ENCODE data around the gene TBATA.

The TBATA gene

GRCh38 chr10:70742537-70743429, 42.4 kb downstream of the TBATA start:
- Histone ChIP-seq H3K27ac (ENCODE audit: poor library complexity, severe bottlenecking) (no peak overlapping the region), H3K27me3 (ENCODE audit: insufficient read depth, poor library complexity, severe bottlenecking) (no peaks in the 10 kb centered on the region), H3K9me3 (ENCODE audit: severe bottlenecking) (no peaks in the 10 kb centered on the region), H3K4me3 (ENCODE audit: severe bottlenecking) (no peak overlapping the region), H3K36me3 (ENCODE audit: low read depth) (no peaks in the 10 kb centered on the region), H3K4me1 (ENCODE audit: insufficient read depth, poor library complexity, severe bottlenecking) (no peaks in the 10 kb centered on the region)
- DNase-seq (ENCODE audit: low spot score), result no peak
- TF ChIP-seq CTCF (IDR thresholded peaks at IDR 0.05; ENCODE audit: poor library complexity, severe bottlenecking), result no peak
- ATAC-seq (ENCODE audit: low read depth), result no peak

DNA sequence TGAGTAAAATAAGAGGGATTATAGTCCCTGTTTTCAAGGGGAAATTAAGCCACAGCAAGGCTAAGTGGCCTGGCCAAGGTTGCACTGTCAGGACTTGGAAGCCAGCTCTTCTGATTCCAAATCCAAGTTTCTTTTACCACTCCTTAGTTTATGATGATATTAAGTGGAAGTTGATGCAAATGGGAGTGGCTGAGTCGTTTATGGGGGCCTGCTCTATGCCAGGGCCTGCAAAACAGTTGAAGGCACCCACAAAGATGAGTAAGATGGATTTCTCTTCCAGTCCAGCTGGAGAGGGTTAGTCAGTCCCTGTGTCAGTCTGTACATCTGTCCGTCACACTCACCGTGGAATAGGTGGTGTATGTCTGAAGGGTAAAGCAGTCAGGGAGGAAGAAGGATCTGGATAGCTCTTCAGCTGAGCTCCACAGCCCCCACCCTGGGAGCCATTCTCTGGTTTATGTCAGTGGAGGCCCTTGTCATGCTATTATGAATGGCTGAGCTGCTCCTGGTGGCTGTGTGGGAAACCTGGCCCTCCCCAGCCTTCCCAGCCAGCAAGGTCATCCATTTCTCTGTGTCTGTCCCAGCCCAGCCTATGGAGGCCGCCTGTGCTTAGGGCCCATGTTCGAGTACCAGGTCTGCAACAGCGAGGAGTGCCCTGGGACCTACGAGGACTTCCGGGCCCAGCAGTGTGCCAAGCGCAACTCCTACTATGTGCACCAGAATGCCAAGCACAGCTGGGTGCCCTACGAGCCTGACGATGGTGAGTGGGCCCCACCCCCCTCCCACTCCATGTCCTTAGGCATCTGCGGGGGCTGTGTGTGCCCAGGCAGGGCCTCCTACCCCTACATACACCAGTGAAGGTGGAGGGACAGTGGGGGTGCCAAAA, 44.5 kb downstream of the TBATA start:
- H3K9me3 ChIP-seq (ENCODE audit: severe bottlenecking), result no peaks in the 10 kb centered on the region
- no peak for TF ChIP-seq CTCF (IDR thresholded peaks at IDR 0.05; ENCODE audit: poor library complexity, severe bottlenecking)
- no peaks in the 10 kb centered on the region for H3K4me1 ChIP-seq (ENCODE audit: insufficient read depth, poor library complexity, severe bottlenecking)
- H3K27me3 ChIP-seq (ENCODE audit: insufficient read depth, poor library complexity, severe bottlenecking), result no peaks in the 10 kb centered on the region
- no peak for DNase-seq (ENCODE audit: low spot score)
- H3K36me3 ChIP-seq (ENCODE audit: low read depth), result no peaks in the 10 kb centered on the region
- H3K4me3 ChIP-seq (ENCODE audit: severe bottlenecking), result no peak overlapping the region
- H3K27ac ChIP-seq (ENCODE audit: poor library complexity, severe bottlenecking), result no peak overlapping the region
- ATAC-seq (ENCODE audit: low read depth), result no peak

- Histone ChIP-seq H3K4me3 (ENCODE audit: severe bottlenecking) (no peak overlapping the region), H3K9me3 (ENCODE audit: severe bottlenecking) (no peaks in the 10 kb centered on the region), H3K27me3 (ENCODE audit: insufficient read depth, poor library complexity, severe bottlenecking) (no peaks in the 10 kb centered on the region), H3K4me1 (ENCODE audit: insufficient read depth, poor library complexity, severe bottlenecking) (no peaks in the 10 kb centered on the region), H3K36me3 (ENCODE audit: low read depth) (no peaks in the 10 kb centered on the region), H3K27ac (ENCODE audit: poor library complexity, severe bottlenecking) (no peak overlapping the region)
- DNase-seq (ENCODE audit: low spot score) (no peak), ATAC-seq (ENCODE audit: low read depth) (no peak)
- no peak for TF ChIP-seq CTCF (IDR thresholded peaks at IDR 0.05; ENCODE audit: poor library complexity, severe bottlenecking)
These were observed 46.4 kb downstream of the TBATA start for GRCh38 chr10:70738761-70739121.

DNA sequence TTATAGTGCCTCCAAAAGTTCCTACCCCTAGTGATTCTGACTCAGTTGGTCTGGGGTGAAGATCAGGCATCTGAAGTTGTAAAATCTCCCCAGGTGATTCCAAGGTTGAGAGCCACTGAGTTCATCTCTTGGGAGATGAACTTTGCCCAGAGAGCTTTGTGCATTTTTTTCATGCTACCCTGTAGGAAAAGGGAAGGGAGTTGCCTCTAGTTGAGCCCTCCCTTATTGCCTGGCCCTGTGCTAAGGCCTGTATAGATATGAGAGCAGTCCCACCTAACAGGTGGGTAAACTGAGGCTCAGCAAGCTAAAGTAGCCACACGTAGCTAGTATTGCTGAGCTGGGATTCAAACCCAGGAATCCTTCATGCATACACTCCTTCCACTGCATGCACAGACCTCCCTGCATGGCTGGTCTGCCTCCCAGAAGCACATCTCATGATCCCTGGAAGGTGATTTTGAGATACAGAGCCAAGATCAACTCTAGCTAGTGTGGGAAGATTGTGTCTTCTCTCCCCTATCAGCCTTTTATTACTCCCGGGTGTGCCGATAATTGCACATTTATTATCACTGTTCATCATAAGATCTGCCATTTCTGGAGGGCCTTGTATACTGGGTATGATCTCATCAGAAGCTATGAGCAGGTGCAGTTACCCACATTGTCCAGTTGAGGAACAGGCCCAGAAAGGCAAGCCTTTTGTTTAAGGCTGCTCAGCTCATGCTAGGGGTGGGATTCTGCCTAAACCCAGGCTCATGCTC, 47.0 kb downstream of the TBATA start:
- Histone ChIP-seq H3K9me3 (ENCODE audit: severe bottlenecking) (no peaks in the 10 kb centered on the region), H3K4me3 (ENCODE audit: severe bottlenecking) (no peak overlapping the region), H3K27me3 (ENCODE audit: insufficient read depth, poor library complexity, severe bottlenecking) (no peaks in the 10 kb centered on the region), H3K4me1 (ENCODE audit: insufficient read depth, poor library complexity, severe bottlenecking) (no peaks in the 10 kb centered on the region), H3K36me3 (ENCODE audit: low read depth) (no peaks in the 10 kb centered on the region), H3K27ac (ENCODE audit: poor library complexity, severe bottlenecking) (no peak overlapping the region)
- DNase-seq (ENCODE audit: low spot score) (no peak), ATAC-seq (ENCODE audit: low read depth) (no peak)
- no peak for TF ChIP-seq CTCF (IDR thresholded peaks at IDR 0.05; ENCODE audit: poor library complexity, severe bottlenecking)

Data from RWPE2 (cell line).